ENCODE results near the gene C12orf57.

Gene C12orf57

DNA sequence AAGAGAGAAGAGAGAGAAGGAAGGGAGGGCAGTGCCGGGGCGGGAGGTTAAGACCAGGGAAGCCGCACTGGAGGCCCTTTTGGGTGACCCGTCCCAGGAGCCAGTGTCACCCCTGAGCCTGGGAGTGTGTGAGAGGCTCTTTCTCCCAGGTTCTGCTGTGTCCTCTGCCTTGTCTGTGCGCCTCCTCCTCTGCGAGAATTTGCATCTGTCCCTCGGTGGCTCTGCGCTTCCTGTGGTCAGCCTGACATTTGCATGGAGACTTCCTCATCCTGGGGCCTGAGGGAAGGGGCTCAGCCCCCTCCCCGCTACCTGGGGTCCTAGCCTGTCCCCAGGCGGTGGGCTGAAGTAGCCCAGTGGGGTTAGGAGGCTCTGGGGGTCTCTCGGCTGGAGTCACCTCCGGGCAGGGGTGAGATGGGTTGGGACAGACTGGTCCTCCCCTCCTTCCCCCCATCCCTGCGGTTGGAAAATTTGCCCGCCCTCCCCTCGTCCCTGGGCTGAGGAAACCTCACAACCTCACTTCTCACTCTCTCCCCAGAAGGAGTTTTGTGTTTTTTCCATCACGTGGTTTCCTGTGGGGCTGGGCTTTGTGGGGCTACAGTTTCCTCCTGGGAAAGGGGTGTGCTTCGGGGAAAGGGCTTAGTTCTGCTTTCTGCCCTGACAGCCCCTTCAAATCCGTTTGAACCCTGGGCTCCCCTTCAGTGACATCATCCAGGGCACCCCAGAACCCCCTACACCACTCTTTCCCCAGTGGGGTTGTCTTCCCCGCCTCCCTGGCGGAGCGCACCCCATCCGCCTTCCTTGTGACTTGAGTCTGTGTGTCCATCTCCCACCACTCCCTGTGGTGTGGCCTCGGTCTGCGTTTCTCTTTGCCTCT lies 9.9 kb downstream of the C12orf57 start:
- DNase-seq (ENCODE audit: low read depth in 2 of 2) = peak; percentile 72 to 88

DNA sequence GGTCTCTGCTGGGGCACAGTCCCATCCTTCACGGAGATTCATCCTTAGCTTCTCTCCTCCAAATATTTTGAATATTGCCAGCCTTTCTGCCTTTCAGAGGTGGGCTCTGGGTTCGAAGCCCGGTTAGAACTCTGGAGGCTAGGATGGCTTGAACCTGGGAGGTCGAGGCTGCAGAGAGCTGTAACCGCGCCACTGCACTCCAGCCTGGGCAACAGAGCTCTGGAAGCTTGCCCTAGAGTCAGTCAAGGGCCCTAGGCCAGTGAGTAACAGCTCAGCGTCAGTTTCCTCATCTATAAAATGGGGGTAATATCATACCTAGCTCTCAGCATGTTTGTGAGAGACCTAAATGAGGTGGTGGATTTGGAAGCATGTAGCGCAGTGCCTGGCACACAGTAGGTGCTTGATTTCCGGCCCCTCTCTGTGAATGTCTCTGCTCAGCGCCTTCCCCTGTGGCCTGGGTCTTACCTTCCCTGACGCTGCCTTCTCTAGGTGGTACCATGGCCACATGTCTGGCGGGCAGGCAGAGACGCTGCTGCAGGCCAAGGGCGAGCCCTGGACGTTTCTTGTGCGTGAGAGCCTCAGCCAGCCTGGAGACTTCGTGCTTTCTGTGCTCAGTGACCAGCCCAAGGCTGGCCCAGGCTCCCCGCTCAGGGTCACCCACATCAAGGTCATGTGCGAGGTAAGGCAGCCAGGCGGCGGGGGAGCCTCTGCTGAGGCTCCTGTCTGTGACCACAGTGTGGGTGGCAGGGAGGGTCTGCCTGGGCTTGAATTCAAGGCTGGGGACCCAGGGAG lies 10.7 kb downstream of the C12orf57 start:
- DNase-seq (ENCODE audit: low read depth in 2 of 2) = no peak

DNA sequence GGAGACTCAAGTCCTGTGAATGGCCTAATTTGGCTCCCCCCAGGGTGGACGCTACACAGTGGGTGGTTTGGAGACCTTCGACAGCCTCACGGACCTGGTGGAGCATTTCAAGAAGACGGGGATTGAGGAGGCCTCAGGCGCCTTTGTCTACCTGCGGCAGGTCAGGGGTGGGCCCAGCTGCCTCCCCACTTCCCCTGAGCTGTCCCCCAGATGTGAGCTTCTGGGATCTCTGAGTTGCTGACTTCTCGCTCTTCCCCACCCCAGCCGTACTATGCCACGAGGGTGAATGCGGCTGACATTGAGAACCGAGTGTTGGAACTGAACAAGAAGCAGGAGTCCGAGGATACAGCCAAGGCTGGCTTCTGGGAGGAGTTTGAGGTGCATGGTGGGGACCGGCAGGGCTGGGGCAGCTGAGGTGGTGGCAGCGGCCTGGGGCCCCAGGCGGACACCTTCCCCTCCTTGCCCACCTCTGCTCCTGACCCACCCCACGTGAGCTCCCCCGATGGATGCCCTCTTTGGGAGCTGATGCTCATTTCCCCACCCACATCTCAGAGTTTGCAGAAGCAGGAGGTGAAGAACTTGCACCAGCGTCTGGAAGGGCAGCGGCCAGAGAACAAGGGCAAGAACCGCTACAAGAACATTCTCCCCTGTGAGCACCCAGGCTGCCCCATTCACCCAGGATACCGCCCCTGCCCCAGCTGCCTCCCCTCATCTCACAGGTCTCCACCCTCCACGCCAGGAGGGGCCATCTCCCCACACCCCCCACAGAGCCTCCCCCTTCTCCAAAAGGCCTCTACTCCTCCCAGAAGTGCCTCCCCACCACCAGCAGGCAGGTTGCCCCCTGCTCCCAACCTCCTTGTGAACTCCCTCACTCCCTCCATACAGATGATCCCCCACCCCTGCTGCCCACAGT lies 11.5 kb downstream of the C12orf57 start:
- no peak for DNase-seq (ENCODE audit: low read depth in 2 of 2)

DNA sequence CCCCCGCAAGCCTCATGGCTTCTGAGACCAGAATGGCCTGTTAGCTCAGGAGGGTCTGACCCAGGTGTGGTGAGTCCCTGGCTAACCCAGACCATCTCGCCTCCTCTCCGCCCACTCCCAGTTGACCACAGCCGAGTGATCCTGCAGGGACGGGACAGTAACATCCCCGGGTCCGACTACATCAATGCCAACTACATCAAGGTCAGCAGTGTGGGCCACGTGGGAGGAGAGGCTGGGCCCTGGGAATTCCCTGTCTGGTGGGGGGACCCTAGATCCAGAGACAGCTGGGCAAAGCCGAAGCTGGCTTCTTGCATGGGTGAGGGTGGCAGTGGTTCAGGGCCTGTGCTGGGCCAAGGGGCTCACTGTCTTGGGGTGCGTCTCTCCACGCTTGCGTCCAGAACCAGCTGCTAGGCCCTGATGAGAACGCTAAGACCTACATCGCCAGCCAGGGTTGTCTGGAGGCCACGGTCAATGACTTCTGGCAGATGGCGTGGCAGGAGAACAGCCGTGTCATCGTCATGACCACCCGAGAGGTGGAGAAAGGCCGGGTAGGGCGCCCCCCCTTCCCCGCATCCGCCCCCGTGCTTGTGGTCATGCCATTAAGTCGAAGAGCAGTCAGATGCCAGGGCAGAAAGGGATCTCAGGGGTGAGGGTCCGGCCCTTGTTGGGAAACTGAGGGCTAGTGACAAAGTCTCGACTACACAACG lies 12.4 kb downstream of the C12orf57 start:
- no peak for DNase-seq (ENCODE audit: low read depth in 2 of 2)

DNA sequence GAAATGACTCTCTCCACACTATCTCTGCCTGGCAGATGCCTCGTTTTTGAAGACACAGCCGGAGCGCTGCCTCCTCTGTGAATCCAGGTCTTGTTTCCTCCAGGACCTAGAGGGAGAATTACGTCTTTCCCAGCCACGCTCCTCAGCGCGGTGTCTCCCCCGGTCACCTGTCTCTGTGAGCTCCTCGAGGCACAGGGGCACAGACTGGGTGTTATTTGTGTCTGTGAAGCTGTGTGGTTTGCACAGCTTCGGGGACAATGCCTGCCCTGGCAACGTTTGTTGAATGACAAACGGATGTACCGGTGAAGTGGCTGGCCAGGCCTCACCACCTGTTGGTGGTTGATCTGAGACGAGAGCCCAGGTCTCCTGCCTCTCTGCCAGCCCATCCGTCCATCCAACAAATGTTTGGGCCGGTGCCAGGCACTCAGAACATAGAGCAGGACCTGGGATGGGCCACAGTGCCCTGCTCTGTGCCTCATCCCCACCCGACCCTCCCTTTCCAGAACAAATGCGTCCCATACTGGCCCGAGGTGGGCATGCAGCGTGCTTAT lies 13.4 kb downstream of the C12orf57 start:
- DNase-seq (ENCODE audit: low read depth in 2 of 2) = no peak

DNA sequence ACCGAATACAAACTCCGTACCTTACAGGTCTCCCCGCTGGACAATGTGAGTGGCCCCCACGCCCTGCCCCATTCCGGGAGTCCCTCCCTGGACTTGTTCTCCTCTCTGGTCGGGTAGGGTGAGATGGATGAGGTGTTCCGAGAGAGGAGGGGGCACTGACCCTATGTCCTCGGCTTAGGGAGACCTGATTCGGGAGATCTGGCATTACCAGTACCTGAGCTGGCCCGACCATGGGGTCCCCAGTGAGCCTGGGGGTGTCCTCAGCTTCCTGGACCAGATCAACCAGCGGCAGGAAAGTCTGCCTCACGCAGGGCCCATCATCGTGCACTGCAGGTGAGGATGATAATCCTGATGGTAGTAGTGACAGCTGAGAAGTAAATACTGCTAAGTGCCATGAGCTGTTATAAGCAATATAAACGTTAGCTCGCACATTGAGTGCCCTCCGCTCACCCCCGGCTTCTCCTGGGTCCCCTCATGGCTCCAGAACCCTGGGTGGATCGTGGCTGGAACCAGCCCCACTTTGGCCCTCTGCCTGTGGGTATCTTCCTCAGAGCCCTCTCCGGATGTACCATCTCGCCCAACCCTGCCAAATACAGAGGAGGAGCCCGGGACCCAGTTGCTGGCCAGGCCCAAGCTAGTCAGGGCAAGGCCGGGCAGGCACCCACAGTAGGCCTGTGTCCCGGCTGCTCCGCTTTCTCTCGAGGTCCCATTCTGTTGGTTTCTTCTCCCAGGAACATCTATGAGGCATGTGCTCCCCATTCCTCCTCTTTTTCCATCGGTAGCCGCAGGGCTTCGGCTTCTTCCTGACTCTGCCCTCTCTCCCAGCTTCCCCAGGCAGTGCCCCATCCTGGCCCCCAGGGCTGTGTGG lies 14.2 kb downstream of the C12orf57 start:
- DNase-seq (ENCODE audit: low read depth in 2 of 2) = no peak

DNA sequence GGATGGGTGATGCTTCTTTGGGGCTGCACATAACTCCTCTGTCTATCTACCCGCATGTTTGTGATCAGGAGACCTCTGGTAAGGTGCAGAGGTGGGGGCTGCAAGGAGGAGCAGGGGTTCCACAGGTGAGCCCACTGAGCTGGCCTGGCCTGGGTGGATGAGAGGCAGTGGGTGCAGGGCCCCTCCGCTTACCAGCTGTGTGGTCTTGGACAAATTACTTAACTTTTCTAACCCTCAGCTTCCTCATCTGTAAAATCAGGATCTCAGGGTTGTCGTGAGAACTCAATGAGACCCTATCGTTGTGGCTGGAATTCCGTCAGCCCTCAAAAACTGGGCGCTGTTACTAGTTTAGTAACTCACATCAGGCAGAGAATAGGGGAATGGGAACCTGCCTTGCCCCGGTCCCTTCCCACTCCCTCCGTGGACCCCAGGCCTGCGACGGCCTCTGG lies 14.8 kb downstream of the C12orf57 start:
- no peak for DNase-seq (ENCODE audit: low read depth in 2 of 2)

DNA sequence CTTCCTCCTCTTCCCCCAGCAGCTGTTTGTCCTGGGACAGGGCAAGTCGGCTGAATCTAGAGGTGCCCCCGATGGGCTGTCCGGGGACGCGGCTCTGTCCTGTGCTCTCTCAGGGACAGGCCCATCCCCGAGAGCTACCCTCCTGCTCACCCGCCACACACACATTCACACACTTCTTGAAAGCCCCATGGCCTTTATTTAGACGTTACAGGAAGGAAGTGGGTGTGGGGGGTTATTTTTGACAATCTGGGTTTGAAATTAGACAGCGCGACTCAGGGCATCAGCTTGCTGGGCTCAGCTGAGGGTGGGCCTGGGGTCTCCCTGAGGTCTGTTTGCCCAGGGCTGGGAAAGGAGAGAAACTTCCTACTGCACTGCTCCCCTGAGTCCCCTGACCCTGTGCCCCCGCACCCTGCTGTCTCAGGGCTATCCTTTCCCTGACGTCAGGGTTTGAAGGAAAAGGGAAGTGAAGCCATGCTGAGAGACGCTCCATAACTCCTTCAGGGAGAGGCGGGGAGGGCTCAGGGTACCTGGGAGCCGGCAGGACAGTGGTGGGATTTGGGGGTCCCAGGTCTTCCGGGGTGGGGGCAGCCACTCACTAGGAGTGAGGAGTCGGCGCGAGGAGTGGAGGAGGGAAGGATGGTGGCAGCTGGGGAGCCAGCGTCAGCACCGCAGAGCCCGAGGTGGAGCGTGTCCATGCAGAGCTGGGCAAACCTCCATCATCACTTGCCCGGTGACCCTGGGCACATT lies 15.4 kb downstream of the C12orf57 start:
- DNase-seq (ENCODE audit: low read depth in 2 of 2) = no peak

DNA sequence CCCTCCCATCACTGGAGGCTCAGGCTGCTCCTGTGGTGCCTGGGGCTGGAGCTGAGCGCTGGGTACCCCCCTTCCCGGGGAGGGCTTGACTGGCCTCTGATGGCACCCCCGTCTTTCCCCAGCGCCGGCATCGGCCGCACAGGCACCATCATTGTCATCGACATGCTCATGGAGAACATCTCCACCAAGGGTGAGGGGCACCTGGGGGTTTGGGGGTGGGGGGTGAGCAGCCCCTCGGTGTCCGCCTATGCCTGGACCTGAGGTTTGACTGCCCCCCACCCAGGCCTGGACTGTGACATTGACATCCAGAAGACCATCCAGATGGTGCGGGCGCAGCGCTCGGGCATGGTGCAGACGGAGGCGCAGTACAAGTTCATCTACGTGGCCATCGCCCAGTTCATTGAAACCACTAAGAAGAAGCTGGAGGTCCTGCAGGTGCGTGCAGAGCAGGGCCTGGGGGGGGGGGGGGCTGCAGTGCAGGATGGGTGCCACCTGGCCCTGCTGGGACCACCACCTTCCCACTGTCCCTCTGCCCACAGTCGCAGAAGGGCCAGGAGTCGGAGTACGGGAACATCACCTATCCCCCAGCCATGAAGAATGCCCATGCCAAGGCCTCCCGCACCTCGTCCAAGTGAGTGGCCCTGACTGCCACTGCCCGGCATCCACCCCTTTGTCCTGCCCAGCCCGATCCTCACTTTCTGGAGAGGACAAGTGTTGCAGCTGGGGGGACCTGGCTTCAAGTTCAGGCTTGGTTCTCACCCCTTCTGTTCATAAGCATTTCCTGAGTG lies 16.2 kb downstream of the C12orf57 start:
- DNase-seq (ENCODE audit: low read depth in 2 of 2) = no peak

DNA sequence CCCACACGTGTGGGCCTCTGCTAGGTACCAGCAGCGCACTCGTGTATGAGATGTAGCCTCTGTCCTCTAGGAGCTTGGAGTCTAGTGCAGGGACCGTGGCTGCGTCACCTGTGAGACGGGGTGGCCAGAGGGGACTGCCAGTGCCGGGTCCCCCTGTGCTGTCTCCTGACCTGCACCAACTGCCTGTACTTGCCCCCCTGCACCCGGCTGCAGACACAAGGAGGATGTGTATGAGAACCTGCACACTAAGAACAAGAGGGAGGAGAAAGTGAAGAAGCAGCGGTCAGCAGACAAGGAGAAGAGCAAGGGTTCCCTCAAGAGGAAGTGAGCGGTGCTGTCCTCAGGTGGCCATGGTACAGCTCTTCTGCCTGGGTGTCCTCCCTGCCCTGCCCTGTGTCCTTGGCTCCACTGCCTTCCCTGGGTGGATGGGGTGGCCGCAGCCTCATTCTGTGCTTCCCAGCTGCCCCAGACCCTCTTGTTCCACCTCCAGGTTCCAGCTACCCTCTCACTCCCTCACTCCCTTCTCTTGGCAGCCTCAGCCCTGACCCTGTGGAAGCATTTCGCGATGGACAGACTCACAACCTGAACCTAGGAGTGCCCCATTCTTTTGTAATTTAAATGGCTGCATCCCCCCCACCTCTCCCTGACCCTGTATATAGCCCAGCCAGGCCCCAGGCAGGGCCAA lies 16.9 kb downstream of the C12orf57 start:
- no peak for DNase-seq (ENCODE audit: low read depth in 2 of 2)

DNA sequence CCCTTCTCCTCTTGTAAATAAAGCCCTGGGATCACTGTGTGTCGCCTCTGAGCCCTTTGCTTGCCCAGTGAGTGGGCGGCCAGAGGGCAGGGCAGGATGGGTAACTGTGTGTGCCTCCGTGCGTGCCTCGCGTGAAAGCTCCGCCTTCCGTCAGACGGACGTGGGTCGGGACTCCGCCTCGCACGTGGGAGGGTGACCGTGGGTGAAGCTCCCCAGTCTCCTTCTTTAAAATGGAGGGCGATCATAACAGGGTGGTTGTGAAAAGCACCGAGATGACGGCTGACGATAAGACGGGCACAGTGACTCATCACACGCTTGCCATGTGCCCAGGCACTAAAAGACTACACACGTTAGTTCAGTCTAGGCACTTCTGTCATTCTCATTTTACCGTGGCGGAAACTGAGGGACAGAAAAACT lies 17.5 kb downstream of the C12orf57 start:
- peak; percentile 92 to 96 for DNase-seq (ENCODE audit: low read depth in 2 of 2)

DNA sequence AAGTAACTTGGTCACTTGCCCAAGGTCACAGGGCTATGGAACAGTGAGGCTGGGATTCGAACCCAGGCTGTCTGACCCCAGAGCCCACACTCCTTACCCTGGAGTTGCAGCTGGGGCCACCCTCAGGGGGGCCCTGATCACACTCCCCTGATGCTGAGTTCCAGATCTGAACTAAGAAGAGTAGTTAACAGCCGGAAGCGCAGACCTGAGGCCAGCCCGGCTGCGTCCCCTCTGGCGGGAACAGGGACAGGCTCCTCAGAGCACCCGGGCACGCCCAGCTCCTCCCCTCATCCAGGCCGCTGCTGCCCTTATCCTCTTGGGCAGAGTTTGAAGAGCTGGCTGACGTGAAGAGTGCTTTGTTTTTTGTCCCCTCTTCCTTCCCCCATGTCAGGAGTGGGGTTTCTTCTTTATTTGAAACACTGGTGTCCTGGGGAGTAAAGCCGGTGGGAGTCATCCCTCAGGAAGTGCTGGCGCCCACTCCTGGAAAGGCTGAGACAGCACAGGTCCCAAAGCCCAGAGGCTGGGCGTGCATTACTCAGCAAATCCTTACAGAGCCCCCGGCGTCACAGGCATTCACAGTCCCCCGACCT lies 18.0 kb downstream of the C12orf57 start:
- no peak for DNase-seq (ENCODE audit: low read depth in 2 of 2)

DNA sequence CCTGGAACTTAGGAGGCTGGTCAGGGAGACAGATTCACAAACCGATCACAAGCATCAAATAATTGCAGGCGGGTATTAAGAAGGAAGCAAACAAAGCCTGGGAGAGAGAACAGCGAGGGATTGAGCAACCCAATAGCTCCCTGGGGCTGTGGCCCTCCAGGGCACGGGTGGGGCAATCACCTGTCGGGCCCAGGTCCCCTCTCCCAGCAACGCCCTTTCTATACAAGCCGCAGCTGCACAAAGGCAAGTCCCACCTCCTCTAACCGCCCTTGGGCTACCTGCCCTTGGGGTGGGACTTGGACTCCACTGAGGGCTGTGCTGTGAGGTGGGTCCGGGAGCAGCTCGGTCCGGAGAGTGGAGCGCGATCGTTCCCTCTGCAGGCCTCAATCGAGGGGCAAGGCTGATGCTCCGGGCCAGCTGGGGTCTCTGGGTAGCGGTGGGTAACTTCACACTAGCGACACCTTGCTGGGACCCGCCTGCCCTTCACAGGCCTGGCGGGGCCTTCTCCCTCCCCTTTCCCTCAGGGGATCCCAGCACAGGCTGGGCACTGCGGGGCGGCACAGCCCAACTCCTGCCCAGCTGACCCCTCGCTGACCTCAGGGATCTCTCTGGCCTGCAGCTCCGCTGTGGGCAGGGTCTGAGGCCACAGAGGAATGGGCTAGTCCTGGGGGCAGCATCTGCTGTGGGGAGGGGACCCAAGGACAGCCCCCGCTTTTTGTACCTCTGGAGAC lies 18.6 kb downstream of the C12orf57 start:
- DNase-seq (ENCODE audit: low read depth in 2 of 2) = no peak

DNA sequence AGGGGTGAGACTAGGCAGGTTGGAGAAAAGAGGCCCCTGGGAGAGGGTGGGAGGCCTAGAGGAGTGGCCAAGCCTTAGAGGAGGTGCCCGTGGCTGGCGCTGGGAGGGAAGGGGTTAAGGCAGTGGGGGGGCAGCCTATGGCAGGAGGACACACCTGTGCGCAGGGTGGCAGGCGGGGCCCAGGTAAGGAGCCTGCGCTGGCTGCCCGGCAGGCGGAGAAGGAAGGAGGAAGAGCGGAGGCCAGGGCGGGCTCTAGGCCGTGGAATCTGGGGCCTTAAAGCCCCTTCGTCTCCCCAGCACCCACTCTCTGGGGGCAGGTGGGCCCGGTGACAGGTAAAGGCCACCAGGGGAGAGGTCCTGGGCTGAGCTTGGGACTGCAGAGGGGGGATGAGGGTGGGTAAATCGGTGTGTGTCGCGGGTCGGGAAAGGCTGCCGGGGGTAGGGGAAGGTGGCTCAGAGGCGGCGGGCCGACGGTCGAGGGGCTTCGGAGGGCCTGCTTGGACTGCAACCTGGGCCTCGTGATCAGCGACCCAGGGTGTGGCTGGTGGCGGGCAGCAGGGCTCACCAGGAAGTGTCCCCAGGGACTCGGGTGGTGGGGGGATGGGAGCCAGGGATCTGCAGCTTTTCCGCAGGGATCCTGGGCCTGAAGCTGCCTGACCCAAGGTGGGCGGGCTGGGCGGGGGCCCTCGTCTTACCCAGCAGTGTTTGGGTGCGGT lies 19.4 kb downstream of the C12orf57 start:
- DNase-seq (ENCODE audit: low read depth in 2 of 2) = no peak

DNA sequence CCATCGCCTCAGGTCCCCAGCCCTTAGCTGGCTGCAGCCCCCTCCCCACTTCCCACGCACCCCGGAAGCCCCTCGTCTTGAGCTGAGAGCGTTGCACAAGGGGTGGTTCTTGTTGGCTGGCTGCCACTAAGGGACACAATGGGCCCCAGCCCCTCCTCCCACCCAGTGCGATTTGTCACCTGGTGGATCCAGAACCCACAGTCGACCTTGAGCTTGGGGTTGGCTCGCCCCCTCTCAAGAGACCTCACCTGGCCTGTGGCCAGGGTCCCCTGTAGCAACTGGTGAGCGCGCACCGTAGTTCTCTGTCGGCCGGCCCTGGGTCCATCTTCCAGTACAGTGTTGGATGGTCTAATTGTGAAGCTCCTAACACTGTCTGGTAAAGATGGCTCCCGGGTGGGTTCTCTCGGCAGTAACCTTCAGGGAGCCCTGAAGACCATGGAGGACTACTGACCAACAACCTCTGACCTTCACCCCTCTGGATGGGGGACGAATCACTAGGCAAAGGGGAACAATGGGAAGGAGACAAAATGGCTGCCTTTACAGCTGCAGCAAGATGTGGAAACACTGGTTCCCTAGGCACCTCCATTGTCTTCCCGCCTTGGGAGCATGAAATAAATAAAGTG lies 20.1 kb downstream of the C12orf57 start:
- no peak for DNase-seq (ENCODE audit: low read depth in 2 of 2)

DNA sequence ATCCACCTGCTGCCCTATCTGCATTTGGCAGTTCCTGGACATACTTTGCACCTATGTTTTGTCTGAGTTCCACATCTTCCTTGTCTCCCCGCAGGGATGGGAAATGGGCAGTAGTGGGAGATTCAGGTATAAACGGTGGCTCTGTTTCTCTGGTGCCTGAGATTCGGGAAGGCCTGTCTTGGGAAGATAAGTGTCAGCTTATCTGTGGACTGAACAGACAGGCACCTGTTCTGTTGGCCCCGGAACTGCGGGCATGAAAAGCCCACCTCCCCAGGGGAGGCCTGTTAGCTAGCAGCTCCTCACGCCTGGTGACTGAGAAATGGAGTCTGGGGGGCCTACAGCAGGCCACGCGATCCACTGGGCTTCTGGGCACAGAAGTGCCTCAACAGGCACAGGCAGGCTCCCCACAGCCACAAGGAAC lies 20.8 kb downstream of the C12orf57 start:
- DNase-seq (ENCODE audit: low read depth in 2 of 2) = no peak

Data from stimulated activated CD8-positive, alpha-beta memory T cell treated with anti-CD3 and anti-CD28 coated beads, Interleukin-15, amount 100 ng/mL, for 4 hours (primary cell).